Colonic mucosa (tissue), 4 donors: Measurements from ENCODE around the gene GAS7. TPM values are rescaled to one million over a fixed set of nuclear protein-coding genes. Genes with fewer than 3 reads are reported as not detected.

Experiments
- DNase-seq: peaks from one replicate; pipeline ENCODE4 v3.0.0-alpha.2; 2020
- H3K27ac ChIP-seq: fragments of 200-600 bp; one replicate; pipeline ENCODE4 v1.8.0; 2021
- H3K27me3 ChIP-seq: fragments of 200-600 bp; one replicate; pipeline ENCODE4 v1.8.0; 2021
- H3K36me3 ChIP-seq: fragments of 200-600 bp; one replicate; pipeline ENCODE4 v1.8.0; 2021
- H3K4me1 ChIP-seq: fragments of 200-600 bp; one replicate; pipeline ENCODE4 v1.8.0; 2021; ENCODE audit warnings: mild to moderate bottlenecking
- H3K4me3 ChIP-seq: fragments of 200-600 bp; one replicate; pipeline ENCODE4 v1.8.0; 2021
- H3K9ac ChIP-seq, 2 donors: one replicate each; pipeline ENCODE4 v1.7.0; 2013; ENCODE audit warnings: control low read depth in 2 of 2, low read depth in 2 of 2, low read length in 2 of 2
- H3K9me3 ChIP-seq: fragments of 200-600 bp; one replicate; pipeline ENCODE4 v1.8.0; 2021
- CTCF ChIP-seq: fragments of 200-600 bp; IDR thresholded peaks from one replicate; pipeline ENCODE4 v1.8.0; 2022; ENCODE audit warnings: antibody characterized with exemption, mild to moderate bottlenecking
- intact Hi-C: fragments of 100-400 bp; cut with DNase I; formaldehyde crosslinking; loops from one replicate; pipeline ENCODE4 v1.14.1; 2022
- total RNA-seq, 2 donors: library from RNA; stranded (reverse); fragmentation: NEBNext Ultra II Directional in 1 of 2; extraction: Animal tissue kit (Norgen Biotek cat#: 25700) in 1 of 2; gene quantifications; one replicate each; pipeline ENCODE4 v1.2.1, GENCODE V29; 2021
- donor health status: healthy.
- donor health status: DM: no; HTN: no; CAD: no.
- donor health status: DM: no; HTN: no; CAD: no.

Gene GAS7
- total RNA-seq, 2 donors from 2014 or later: 4.7 to 17.0 TPM

DNA sequence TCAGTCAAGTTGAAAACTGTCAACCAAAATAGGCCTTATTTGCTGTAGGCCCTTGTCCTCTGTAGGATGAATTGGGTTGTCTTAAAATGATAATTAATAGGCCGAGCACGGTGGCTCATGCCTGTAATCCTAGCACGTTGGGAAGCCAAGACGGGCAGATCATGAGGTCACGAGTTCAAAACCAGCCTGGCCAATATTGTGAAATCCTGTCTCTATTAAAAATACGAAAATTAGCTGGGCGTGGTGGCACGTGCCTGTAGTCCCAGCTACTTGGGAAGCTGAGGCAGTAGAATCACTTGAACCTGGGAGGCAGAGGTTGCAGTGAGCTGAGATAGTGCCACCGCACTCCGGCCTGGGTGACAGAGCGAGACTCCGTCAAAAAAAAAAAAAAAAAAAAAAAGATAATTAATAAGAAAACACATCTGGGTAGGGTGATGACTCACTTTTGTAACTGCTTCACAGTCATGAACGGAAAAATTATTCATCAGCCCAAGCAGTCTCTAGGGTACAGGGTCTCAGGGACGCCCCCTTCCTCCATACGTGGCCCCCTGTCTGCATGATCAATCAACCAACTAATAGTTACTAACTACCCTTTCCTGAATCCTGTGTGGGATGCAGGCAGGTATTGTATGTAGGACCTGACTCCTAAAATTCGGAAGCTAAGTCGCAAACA lies 156.4 kb downstream of the GAS7 start:
- TF ChIP-seq CTCF: no peak
- Histone ChIP-seq H3K9ac (no peak overlapping the region), H3K4me1 (no peaks in the 10 kb centered on the region), H3K9me3 (no peaks in the 10 kb centered on the region), H3K36me3 (no peaks in the 10 kb centered on the region), H3K4me3 (no peak overlapping the region), H3K27ac (no peak overlapping the region), H3K27me3 (no peaks in the 10 kb centered on the region)
- intact Hi-C loops: no loop called here
- DNase-seq: no peak

DNA sequence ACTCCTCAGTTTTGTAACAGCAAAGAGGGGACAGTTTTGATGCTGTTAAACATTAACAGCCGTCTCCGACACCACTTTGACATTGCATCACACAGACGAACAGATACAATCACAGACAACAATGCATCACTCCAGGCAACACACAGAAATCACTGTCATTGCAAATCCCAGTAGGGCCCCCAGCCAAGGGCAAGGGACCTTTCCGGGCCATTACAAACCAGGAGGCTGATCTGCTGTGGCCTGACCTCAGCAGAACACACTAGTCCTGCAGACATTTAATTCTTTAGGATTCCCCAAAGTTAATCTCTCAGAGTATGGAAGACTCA lies 157.2 kb downstream of the GAS7 start:
- Histone ChIP-seq H3K4me3 (no peak overlapping the region), H3K9ac (no peak overlapping the region), H3K4me1 (no peaks in the 10 kb centered on the region), H3K27me3 (no peaks in the 10 kb centered on the region), H3K36me3 (no peaks in the 10 kb centered on the region), H3K27ac (no peak overlapping the region), H3K9me3 (no peaks in the 10 kb centered on the region)
- TF ChIP-seq CTCF: no peak
- intact Hi-C loops: no loop called here
- no peak for DNase-seq

- Histone ChIP-seq H3K9ac (peak overlapping the region; percentile 8 to 30), H3K4me3 (no peak overlapping the region), H3K27me3 (no peaks in the 10 kb centered on the region), H3K4me1 (no peaks in the 10 kb centered on the region), H3K27ac (peak overlapping the region; percentile 23), H3K36me3 (no peaks in the 10 kb centered on the region), H3K9me3 (no peaks in the 10 kb centered on the region)
- intact Hi-C loops: no loop called here
- DNase-seq: peak; percentile 42
- no peak for TF ChIP-seq CTCF
Measured at GRCh38 chr17:10036511-10037061, 161.8 kb downstream of the GAS7 start.

DNA sequence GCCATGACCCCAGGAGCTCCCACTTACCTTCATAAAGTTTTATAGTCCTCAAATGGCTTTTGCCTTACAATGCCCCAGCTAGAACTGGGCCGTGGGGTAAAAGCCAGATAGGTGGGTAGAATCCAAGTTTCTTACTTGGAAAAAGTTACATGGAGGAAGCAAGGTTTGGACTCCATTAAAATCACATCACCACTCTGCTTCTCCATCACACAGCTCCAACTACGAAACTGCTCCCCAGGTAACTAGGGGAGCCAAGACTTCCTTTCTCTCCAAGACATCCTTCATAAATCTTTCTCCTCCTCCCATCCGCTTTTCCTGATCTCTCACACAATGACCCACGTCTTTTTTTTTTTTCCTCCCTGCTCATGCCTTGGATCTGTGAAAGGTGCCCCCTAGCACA lies 162.5 kb downstream of the GAS7 start:
- H3K36me3 ChIP-seq: no peaks in the 10 kb centered on the region
- peak overlapping the region in 1 of 2 donors; percentile 30 for H3K9ac ChIP-seq
- no peak overlapping the region for H3K4me3 ChIP-seq
- TF ChIP-seq CTCF: no peak
- H3K4me1 ChIP-seq: no peaks in the 10 kb centered on the region
- H3K27me3 ChIP-seq: no peaks in the 10 kb centered on the region
- intact Hi-C loops: no loop called here
- no peak for DNase-seq
- H3K9me3 ChIP-seq: no peaks in the 10 kb centered on the region
- H3K27ac ChIP-seq: peak overlapping the region; percentile 23

DNA sequence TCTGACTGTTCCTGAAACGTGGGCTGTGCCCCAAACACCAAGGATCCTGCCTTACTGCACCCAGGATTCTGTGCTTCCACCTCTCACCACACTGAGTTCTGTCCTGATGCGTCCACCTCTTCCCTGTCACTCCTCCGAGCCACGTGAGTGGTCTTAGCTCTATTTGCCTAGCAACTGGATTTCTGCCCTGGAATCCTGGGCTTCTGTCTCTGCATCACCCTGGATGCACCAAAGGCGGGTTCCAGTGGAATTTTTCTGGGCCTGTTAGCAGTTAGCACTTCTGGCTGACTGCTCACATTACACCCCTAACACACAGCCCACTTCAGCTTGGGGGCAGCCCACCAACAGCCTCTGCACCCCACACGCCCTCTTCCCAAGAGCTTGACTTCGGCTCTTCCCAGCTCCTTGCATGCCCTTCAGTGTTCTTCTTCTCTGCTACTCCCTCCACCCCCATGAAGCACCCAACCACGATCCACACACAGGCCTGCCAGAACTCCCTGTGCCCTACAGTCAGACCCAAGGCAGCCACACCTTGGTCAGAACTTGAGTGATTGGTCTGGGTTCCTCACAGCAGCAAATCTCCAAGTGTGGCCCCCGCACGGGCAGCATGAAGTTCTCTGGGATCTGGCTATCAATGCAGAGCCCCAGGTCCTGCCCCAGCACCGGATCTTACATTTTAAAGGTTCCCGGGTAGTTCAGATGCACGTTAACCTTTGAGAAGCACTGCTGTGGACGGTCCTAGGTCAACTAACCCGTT lies 163.5 kb downstream of the GAS7 start:
- no peak for DNase-seq
- intact Hi-C loops: no loop called here
- Histone ChIP-seq H3K9me3 (no peaks in the 10 kb centered on the region), H3K27me3 (no peaks in the 10 kb centered on the region), H3K36me3 (no peaks in the 10 kb centered on the region), H3K27ac (peak overlapping the region; percentile 17), H3K4me3 (no peak overlapping the region), H3K4me1 (no peaks in the 10 kb centered on the region), H3K9ac (peak overlapping the region in 1 of 2 donors; percentile 19)
- no peak for TF ChIP-seq CTCF
